Muscle of back (tissue), 13 donors: Measurements from ENCODE around the gene RPRM. TPM values are rescaled to one million over a fixed set of nuclear protein-coding genes. Genes with fewer than 3 reads are reported as not detected.
"Not testable (repeated sequence)": the region's sequence is repeated elsewhere in the genome, so short reads cannot be mapped to it uniquely, and the experiment has no call there.

Source experiments
- DNase-seq, 3 donors: peaks; one replicate each; pipeline versions ENCODE4 v3.0.0 to v3.0.0-alpha.2; 2013
- long read RNA-seq, 9 donors: transcript quantifications; one replicate each; lab custom pipeline, GENCODE V29; 2026
- polyA plus RNA-seq, 10 donors: library from polyadenylated mRNA; unstranded; fragments of 120-200 nt; gene quantifications; one replicate each; pipeline ENCODE4 v1.2.1, GENCODE V29; 2013; ENCODE audit not compliant: insufficient read length in 10 of 10

Gene RPRM
- polyA plus RNA-seq = 10 to 100 TPM in 1 of 10 donors, 1 to 10 TPM in 8, under 1 TPM in 1; 0.60 to 19.8 (median 4.2) TPM
- long read RNA-seq, donor 1, transcript RPRM-201 (1 exons, 1,471 nt) = major isoform, 5 of 5 reads
- long read RNA-seq, donor 1, partial matches to known transcripts = 0 of 5 reads
- long read RNA-seq, donor 1, other reads (novel, unspliced or antisense) = 0 of 5 reads
- long read RNA-seq, donor 2, partial matches to known transcripts = 0 of 1 reads
- long read RNA-seq, donor 2, other reads (novel, unspliced or antisense) = 0 of 1 reads
- long read RNA-seq, donor 3 = 0 reads
- long read RNA-seq, donor 4, partial matches to known transcripts = 0 of 3 reads
- long read RNA-seq, donor 4, other reads (novel, unspliced or antisense) = 0 of 3 reads
- long read RNA-seq, donor 5, partial matches to known transcripts = 0 of 2 reads
- long read RNA-seq, donor 5, other reads (novel, unspliced or antisense) = 0 of 2 reads
- long read RNA-seq, donor 6, partial matches to known transcripts = 0 of 3 reads
- long read RNA-seq, donor 6, other reads (novel, unspliced or antisense) = 0 of 3 reads
- long read RNA-seq, donor 7, partial matches to known transcripts = 0 of 1 reads
- long read RNA-seq, donor 7, other reads (novel, unspliced or antisense) = 0 of 1 reads
- long read RNA-seq, donor 8, transcript RPRM-201 (1 exons, 1,471 nt) = major isoform, 14 of 14 reads
- long read RNA-seq, donor 8, partial matches to known transcripts = 0 of 14 reads
- long read RNA-seq, donor 8, other reads (novel, unspliced or antisense) = 0 of 14 reads
- long read RNA-seq, donor 9 = 0 reads

DNA sequence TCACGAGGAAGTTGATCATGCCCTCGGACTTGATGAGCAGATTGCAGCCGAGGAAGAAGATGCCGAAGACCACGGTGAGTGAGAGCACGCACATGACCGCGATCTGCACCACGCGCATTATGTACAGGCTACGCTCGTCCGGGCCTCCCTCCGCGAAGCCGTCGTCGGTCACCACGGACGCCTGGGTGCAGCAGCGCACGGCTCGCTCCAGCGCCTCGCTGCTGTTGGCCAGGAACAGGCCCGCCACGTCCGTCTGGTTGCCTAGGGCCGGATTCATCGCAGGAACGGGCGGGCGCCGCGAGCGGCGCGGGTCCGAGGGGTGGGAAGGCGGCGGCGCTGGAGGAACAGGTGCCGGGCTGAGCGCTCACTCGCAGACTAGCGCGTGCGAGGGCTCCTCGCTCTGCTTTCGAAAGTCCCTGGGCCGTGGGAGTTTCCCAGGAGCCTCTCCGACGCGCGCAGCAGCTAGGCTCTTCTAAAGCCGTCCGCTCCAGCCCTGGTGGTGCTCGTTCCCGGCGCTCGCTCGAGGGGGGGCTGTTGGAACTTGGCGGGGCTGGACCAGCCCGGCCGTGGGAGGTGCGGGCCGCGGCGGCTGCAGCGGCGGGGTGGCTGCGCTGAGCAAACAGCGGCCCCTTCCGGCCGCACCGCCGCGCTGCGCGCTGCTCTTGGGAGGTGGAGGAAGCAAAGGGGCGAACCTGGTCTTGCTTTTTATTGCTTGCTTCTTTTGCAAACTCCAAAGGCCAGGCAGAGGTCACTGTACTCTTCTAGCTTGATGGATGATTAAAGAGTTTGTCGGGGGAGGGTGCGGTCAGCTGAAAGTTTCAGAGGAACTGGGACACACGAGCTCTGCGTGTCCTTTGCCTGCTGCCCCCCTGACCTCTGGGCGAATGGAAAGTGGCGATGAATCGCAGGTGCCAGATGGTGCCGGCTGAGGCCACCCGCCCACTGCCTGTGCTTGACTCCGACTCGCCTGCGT is at the start of gene RPRM:
Gene RPRM (minus strand): TSS at position 474 of the 973 bp plus-strand sequence. CDS start 197 bp downstream, at position 277.
- peak; percentile 65 to 92 (median 82) for DNase-seq

DNA sequence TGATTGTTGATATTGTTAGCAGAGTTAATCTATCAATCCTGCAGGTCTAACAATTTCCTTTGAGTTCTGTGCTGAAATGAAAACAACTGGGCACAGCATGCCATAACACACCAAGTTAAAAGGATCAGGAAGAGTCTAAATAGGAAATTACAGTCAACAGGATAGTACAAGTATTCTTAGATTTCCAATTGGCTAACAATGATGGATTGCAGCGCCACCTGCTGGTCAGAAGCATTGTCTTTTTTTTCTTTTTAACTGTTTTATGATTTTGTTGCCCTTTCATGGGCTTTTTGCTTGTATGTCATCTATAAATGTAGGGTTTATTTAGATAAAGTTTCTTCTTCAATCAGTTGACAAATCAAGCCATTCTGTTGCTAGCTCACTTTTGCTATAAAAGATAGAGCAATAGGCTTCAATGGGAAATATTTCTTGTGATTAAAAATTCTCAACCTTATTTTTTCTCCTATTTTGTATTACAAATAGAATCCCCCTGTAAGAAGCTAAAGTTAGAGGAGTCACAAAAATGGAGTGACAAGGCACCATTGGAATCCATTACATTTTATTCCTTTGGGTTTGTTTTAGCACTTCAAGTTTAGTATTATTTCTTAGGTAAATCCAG is 40.8 kb upstream of the RPRM start:
- DNase-seq = peak; percentile 40 to 72 (median 66)

DNA sequence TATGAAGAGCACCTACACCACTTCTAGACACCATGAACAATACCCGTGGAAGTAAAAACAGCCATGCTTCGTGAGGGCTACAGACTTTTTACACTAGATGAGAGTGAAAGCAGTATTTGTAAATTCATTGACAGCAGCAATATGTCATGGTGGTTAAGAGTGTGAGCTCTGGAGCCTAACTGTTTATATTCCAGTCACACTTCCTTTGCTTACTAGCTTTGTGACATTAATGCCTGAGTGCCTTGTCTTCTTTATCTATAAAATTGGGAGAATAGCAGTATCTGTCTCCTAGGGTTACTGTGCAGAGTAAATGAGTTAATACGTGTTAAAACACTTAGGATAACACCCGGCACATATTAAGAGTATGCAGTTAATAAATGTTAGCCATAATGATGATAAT is 33.8 kb upstream of the RPRM start:
- DNase-seq = no peak

DNA sequence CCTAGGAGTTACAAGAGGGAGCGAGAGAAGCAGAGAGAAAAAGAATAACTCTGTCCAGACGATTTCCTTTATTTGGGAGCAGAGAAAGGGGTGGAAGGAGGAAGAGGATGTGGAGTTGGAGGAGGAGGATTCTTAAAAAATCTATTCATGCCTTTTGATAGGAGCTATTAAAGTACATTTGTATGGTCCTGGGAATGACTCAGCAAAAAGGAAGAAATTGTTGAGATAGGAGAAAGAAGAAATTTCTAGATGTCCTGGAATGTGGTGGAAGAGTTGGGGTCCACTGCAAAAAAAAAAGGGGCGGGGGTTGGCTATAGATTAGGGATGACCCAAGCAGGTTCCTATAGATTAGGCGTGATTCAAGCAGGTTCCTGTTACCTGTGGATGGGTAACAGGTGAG is 32.4 kb upstream of the RPRM start:
- no peak for DNase-seq

DNA sequence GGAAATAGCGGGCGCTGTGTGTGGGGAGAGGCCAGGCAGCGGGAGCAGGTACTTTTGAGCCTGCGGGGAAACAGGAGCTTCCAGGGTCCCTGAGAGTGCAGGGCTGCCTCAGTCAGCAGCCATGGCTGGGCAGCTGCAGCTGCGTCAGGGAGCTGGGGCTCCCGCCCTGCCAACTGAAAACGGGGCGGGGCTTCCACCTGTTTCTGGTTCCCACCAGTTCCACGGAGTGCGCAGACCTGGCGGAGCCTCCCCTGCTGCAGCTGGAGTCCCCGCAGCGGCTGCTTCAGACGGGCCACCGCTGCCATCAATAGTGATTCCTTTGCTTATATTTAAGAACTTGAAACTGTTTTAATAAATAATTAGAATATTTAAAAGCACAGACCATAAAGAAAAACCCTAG is 30.6 kb upstream of the RPRM start:
- no peak for DNase-seq

DNA sequence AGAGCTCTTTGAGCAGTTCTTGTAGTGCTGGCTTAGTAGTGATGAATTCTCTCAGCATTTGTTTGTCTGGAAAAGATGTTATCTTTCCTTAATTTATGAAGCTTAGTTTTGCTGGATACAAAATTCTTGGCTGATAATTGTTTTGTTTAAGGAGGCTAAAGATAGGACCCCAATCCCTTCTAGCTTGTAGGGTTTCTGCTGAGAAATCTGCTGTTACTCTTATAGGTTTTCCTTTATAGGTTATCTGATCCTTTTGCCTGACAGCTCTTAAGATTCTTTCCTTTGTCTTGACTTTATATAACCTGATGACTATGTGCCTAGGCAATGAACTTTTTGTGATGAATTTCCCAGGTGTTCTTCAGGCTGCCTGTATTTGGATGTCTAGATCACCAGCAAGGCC is 27.9 kb upstream of the RPRM start:
- not testable (repeated sequence) for DNase-seq

DNA sequence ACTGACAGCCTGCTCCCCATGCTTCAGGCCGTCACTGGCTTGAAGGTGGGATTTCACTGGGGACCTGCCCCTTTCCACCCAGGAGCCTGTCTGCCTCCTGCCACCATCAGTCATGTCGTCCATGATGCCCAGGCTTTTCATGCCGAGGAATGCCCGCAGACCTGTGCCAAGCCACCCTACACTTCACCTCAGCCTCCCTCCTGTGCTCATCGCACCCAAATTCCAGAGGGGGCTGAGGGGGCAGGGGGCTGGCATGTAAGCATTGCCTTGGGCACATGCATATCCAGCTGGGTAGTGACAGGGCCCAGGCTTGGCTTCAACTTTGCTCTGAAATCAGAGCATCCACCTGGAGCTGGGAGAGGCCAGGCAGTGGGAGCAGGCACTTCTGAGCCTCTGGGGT is 20.9 kb upstream of the RPRM start:
- DNase-seq = no peak

DNA sequence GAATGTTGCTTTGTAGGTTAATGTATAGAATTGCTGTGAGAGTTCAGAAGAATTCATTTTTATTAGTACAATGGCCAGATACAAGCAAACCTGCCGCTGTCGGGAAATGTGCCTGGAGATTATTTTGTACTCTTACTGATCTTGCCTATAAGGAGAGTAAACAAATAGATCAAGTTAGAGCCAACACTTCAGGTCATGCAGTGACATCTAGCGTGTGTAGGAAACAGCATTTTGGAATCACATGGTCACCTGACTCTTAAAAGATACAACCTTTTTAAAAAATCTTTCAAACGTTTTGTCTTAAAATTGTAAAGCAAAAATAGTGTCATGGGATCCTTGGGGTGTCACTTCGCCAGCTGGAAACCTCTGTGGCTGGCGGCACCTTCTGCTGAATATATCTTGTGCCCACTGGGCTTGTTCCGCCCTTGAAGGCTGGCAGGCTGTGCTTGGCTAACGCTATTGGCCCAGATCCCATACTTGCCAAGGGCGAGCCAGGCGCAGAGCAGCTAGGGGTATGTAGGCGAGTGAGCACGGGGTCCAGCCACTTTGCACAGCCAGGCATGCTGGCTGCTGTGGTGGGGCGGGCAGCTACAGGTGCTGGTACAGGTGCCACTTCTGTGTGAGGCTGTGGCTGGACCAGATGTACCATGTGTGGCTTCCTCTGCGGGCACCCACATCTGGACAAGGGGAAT is 19.5 kb upstream of the RPRM start:
- DNase-seq = no peak

DNA sequence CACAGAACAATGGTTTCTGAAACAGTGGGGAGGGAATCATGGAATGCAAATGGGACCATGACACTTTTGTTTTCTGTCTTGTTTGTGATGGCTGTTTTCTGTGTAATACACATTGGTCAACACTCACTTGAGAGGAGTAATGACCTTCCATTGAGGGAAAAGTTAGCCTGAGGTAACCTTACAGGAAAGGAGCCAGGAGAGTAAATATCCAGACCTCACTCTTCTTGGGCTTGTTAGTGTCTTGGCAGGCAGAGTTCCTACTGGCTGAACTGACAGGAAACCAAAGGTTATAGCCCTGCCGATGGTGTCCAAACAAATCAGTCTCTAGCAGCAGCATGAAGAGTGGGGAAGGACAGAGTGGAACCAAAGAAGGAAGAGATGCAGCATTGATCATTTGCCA is 17.2 kb upstream of the RPRM start:
- DNase-seq = no peak

DNA sequence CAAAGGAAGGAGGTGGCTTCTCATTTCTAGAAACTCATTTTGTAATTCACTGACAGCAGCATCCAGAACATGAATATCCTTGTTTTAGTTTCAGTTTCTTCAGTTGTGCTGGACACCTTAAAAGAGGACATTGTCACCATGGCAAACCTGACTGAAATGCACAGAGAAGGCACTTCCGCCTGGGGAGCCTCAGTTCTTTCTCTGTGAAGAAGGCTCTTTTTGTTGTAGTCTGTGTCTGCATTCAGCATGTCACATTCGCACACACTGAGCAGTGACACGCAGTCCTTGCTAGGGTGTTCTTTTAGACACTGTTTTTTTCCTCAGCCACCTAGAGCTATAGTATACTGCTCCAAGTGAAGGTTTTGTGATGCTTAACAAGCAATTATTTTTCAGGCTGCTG is 9.5 kb upstream of the RPRM start:
- peak in 1 of 3 donors; percentile 9 for DNase-seq

DNA sequence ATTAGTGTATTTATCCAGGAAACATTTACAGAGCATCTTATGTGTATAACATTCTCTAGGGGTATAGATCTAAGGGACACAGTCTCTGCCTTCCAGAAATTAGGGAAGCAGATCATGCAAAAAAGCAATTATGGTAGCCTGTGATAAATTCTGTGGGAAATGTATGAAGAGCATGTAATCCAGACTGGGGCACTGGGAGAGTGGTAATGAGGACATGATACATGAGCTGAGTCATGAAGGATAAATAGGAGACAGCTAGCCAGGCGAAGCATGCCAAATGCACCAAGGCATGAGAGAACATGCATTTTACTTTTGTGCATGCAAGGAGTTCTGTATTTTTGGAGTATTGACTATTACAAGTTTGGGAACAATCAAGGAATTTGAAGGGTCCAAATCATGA is 8.9 kb upstream of the RPRM start:
- DNase-seq = no peak

DNA sequence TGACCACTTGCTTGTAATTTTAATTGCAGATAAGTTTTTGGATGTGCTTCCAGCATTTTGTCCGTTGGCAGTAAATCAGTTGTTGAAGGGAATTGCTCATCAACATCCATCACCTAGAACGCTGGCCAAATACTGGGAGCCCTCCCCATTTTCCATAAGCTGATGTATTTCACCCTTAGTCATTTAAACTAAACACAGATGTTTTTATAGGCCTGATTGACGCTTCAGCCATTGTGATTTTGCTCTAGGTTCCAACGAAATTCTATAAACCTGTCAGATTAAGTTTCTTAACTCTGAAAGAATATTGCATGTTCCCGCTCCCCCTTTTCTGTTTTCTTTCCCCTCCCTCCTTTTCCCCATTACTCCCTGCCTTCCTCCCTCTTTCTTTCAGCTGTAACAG is 1.0 kb upstream of the RPRM start:
- peak in 2 of 3 donors; percentile 44 to 75 for DNase-seq

DNA sequence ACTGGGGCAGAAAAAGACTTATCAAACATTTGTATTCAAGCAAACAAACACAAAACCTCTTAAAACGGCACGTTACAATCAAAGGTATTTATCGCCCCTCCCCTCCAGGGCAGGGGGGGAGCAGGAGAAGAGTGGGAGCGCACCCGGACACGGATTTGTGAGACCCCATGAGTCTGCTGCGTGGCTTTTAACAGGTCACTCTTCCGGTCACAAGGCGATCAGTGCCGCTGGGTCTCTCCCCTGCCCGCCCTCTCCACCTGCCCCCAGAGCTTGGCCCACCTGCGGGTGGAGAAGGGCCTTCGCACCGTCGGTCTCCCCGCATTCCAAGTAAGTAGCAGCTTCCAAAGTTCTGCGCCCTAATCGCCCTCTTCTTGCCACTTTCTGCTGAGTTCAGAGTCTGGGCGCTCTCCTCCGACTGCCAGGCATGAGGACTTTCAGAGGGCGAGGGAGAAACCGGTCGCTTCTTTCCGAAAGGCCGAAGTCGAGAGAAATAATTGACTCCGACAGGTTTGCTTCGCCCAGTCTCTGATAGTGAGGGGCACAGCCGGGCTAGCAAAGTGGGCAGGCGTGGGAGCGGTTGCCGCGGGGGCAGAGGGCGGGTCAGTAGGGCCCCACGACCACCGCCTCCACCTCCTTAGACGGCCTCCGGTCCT is 800 bp downstream of the RPRM start:
- DNase-seq = peak in 1 of 3 donors; percentile 37

DNA sequence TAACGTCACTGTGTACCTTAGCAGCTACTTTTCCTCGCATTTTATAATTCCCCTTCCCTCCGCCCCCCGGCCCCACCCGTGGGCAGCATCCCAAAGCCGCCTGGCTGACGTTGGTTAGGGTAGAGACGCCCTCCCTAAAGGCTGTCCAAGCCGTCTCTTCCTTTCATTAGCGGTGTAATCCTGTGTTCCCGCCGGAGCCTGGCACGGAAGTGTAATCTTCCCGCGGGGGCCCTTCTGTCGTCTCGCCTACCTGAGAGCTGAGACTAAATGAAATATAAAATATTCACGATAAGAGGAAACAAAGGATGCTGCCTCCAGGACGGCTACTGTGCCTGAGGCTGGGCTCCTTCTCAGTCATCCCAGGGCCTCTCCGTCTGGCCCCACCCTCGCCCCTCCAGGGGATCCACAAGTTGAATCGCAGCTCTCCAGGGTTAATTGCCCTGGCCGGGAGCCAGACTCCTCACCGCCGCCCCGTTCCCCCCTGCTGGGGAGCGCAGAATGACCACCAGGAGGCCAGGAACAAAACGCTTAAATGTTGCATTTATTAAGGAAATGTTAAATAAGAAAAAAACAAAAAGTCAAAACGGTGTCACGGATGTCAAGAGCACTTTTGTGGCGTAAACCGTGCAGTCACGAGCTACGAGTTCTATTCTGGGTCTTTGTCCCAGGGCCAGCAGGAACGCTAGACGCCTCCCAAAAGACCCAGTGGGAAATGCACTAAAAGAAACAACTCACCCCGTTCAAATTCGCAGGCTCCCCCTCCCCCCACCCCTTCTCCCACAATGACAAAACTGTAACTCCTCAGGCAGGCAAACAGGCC is 1.5 kb downstream of the RPRM start:
- peak in 1 of 3 donors; percentile 42 for DNase-seq

DNA sequence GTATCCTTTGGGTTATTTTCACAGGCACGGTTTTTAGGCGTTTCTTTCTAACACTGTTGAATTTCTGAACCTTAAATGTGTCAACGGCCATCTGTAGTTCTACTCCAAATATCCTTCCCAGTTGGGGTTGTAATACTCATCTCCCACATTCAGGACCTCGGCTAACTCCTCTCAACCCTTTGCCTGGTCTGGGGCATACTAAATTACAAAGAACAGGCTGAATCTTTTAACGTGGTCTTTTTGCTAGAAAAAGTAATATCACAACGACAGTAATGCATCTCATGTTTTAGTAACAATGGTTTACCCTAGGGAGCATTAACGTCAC is 2.1 kb downstream of the RPRM start:
- DNase-seq = peak in 1 of 3 donors; percentile 50

DNA sequence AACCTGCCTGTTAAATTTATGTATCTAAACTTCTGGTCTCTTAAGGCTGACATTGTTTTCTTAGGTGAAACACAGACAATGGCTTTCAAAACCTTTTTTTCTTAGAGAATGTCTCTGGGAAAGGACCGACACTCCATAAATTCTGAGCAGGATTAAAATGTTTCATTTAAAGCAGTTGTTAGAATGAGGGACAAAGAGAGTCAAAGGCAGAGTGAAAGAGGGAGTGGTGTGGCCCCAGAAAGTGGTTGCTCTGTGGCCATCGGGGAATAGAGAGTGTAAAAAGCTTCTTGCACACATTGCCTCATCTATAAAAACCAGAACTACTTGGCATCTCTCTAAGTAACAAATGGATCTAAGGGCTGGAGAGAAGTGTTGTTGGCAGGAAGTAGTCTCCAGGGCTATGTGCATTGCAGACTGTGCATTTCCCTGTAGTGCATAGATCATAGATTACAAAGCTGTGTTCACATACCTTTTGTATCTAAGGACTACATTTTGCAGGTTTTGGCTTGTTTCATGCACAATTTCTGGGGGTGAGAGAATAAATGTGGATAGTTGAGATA is 3.6 kb downstream of the RPRM start:
- peak in 1 of 3 donors; percentile 63 for DNase-seq

DNA sequence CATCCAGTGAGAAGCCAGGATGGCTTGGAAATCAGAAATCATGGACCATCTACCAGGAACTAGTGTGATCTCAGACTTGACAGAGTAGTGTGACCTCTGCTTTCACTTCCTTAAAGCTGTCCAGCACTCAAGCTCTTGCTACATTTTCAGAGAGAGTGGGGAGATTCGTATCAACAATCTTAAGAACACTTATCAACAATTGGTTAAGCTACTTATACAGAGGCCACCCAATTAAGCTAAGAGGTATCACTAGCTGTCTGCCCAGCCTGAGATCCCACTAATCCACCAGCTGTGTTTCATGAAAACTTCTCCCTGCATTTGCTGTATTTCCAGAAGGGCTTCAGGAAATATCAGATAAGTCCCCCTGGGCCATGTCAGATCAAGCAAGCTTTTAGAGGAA is 4.2 kb downstream of the RPRM start:
- DNase-seq = peak in 1 of 3 donors; percentile 22

DNA sequence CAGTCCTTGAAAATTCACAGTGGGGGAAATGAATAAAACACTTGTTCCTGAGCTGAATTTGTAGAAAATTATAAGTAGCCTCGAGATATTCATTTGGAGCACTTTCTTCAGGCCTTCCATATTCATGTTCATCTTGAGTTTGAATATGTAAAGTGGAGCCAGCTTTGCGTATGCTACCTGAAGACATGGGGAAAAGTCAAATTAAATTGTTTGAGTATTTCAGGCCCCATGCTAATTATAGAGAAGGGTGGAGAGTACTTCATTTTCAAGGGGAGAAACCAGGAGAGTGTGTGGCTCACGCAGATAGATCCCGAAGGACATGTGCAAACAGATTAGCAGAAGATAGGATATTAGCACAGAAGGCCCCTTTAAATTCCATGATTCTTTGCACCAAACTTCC is 7.7 kb downstream of the RPRM start:
- no peak for DNase-seq

DNA sequence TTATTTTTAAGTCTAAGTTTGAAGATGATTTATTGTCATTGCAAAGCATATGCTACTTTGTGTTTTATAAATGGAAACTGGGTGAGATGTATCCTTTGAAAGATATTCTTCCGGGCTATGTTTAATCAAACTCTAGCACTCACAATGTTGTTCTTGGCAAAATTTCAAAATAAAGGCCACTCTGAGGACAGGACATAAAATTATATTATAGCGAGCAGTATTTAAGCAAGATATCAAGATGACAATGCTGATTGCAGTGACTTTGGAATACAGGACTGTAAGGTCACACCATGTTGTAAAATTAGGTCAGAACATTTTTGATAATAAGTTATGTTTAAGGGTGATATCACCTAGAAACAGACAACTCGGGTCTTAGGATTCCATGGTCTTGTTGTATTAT is 14.2 kb downstream of the RPRM start:
- DNase-seq = no peak
